Measurements from ENCODE around the gene GMFB.

GMFB gene

DNA sequence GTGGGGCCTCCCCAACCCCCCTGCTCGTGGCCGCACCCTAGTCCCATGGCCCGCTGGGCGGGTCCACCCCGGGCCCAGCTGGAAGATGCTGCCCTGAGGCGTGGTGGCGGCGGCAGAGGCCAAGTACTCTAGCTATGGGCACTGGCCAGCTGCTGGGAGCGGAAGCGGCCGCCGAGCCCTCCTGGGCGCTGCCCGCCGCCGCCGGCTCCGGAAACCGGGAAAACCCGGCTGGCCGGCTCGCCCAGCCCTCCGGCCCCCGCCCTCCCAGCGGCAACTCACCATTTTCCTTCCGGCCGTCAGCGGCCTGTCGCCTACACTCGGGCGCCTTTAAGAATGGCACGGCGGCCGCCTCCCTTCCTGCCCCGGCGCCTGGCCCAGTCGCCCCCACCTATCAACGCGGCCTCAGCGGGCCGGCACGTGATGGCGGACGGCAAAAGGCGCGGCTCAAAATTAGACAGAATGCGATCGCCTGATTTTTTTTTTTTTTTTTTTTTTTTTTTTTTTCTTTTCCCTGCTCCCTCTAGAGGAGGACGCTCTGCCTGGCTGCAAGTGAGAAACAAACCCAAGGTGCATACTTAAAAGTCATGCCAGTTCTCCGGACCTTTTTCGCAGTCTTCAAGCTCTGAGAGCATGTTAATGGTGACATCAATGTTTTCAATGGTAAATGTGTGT is at the start of gene GMFB:
TSS of gene GMFB (minus strand) at position 335 of the 672 bp plus-strand sequence. CDS start at position 282, 53 bp downstream.
- peak; percentile 83 for DNase-seq

DNA sequence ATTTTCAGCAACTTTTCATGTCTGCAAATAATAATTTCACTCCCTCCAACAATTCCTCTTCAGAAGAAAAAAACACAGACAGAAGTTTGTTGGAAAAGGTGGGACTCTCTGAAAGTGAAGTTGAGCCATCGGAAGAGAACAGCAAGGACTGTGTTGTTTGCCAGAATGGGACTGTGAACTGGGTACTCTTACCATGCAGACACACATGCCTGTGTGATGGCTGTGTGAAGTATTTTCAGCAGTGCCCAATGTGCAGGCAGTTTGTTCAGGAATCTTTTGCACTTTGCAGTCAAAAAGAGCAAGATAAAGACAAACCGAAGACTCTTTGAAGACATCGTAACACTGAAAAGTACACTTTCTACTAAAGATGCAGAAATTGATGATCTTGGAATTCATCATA is 49.3 kb upstream of the GMFB start:
- no peak for DNase-seq

DNA sequence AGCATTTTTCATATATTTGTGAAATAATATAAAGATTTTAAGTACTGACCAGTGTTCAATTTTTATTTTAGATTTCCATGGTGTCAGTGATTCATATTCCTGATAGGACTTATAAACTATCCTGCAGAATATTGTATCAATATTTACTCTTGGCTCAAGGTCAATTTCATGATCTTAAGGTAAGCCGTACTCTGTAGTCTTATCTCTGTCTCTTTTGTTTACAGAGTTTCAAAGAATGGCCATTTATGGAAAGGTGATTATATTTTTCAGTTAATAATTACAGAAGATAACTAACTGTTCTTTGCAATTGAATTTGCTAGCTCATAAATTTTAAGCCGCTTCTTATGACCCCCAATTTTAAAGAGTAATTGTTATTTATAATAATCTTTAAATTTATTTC is 48.9 kb upstream of the GMFB start:
- DNase-seq = no peak

DNA sequence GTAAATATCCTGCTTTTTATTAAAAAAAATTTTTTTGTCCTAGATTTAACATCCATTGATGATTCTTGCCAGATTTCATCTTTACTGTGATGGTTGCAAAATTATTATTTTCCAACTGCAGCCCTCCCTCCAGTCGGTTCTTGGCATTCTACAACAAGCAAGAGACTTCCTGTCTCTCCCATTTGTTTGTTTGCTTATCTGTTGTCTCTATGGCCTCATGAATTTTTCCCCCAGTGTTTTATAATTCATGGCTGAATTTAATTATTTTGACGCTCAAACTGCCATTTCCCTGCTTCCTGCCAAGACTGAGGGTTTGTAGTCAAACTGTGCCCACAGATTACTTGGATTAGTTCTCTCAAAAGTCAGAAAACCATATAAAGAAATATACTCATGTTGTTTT is 46.9 kb upstream of the GMFB start:
- no peak for DNase-seq

DNA sequence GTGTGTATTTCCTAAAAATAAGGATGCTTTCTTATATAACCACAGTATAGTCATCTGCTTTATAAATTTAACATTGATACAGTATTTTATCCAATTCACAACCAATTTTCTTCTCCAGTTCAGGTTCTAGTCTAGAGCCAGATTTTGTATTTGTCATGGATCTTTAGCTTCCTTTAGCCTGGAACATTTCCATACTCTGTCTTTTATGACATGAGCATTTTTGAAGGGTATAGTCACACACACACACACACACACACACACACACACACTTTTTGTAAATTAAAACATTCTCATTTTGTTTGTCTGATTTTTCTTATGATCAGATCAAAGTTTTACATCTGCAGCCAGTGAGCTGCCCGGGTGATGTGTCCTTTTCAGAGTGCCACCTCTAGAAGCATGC is 46.3 kb upstream of the GMFB start:
- no peak for DNase-seq

DNA sequence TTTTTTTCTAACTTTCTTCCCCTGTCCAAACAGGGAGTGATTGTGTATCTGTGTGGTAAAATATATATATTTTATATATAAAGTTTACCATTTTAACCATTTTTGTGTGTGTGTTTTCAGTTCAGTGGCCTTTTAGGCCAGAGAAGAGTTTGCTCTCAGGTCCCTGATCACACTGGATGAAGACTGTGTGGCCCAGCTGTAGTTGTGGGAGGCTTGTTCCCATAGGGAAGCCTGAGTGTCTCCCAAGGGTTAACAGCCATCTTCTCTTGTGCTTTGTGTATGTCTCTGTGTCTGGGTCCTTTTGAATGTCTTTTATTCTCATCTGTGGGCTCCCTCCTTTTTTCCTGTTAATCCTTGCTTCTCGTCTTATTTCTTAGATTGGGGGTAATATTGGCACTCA is 44.3 kb upstream of the GMFB start:
- no peak for DNase-seq

DNA sequence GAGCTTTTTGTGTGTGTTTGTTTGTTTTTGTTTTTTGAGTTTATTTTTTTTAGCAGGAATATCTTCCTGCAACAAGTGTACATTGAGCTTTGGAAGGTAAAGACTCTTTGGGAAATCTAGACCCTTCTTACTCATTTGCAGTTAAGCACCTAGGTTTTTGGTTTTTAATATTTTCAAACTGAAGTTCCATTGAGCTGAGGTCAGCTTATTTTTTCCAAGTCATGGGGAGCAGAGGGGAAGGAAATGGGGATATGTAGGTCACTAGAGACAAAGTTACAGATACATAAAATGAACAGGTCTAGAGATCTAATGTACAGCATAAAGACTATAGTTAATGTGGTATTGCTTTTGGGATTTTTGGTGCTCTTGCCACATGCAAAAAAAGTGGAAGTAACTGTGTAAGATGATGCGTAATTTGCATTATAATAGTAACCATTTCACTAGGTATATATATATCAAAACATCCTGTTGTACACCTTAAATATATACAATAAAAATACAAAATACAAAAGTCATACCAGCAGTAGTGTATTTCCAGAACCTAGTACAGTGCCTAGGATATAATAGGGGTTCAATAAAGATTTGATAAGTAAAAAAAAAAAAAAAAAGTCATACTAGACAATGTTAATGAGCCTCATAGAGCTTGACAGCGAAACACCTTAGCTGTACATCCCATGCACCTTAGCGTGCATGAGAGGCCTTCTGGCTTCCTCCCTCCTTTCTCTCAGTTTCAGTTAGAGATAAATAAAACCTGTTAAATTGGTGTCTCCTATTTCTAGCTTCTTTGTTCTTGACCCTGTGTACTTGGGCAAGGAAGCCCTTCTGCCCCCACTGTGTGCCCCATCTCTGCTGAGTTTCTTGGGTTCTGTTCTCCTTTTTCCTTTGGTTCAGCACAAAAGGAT is 43.6 kb upstream of the GMFB start:
- DNase-seq = no peak

DNA sequence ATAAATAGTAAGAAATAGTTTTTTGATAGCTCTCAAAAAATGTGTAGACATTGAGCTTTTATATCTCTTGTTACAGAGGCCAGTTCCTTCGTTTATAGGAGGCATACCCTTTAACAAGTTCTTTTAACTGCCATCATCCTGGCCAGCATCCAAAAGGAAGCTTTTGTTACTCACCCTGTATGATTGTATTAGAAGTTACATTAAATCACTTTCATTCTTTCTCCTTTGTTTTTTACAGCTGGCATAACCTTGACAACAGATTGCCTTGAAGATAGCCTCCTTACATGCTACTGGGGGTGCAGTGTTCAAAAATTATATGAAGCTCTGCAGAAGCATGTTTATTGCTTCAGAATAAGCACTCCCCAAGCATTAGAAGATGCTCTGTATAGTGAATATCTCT is 41.0 kb upstream of the GMFB start:
- no peak for DNase-seq

DNA sequence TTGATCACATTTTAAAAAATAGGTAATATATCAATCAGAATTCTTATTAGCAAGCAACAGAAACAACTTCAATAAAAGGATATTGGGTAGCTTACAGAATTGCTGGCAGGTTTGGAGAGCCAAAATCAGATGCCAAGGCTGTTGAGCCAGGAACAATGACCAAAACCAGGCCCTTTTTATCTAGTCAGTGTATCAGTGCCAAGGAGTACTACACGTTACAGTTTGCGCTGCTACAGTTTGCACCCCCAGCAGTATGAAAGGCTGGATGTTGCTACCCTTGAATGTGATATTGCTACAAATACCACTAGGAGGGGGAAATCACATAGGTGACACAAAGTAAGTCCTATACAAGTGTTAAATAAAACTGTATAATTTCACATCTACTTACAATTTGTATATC is 40.2 kb upstream of the GMFB start:
- DNase-seq = no peak

DNA sequence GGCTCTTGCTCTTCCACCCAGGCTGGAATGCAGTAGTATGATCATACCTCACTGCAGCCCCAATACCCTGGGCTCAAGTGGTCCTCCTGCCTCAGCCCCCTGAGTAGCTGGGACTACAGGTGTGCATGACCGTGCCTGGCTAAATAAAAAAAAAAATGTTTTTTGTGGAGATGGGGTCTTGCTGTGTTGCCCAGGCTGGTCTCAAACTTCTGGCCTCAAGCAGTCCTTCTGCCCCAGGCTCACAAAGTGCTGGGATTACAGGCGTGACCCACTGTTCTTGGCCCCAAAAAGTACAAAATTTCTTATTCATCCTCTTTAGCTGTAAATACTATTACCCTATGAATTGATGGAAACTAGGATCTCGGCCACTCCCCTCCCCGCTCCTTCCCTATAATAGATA is 35.6 kb upstream of the GMFB start:
- no peak for DNase-seq

DNA sequence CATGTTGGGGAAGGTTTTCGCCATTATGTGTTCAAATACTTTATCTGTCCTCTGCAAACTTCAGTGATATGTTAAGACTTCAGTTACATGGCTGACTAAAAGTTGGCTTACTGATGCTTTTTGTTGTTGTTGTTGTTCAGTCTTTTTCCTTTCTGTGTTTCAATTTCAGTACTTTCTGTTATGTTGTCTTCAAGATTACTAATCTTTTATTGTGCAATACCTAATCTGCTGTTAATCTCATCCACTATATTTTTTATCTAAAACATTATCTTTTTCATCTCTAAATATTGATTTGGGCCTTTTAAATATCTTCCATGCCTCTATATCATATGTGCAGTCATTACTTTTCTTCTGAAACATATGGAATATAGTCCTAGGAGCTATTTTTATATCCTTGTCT is 27.9 kb upstream of the GMFB start:
- DNase-seq = no peak

DNA sequence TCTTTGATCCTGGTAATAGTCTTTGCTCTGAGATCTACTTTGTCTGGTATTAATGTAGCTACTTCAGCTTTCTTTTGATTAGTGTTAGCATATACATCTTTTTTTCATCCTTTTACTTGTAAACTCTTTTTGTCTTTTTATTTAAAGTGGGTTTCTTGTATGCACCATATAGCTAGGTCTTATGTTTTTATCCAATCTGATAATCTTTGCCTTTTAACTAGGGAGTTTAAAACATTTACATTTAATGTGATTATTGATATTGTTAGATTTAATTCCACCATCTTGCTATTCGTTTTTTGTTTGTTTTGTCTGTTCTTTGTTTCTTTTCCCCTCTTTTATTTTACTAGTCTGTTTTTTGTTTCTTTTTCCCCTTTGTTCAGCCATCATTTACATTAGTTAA is 26.9 kb upstream of the GMFB start:
- DNase-seq = no peak

DNA sequence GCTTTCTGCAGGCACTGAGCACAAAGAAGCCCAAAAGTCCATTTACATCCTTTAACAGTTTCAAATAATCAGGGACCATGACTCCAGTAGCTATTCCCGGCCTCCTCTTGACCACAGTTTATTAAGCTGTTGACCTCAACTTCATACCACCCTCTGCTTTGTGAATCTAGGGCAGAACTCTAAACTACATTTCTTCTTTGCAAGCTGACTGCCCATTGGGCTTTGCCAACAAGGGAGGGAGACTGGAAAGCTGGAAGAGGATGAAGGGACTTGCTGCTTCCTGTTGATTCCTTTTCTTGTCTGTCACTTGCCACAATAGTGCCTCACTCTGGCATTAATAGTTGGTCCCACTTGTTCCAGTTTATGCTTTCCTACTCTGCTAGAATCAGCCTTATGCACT is 23.6 kb upstream of the GMFB start:
- no peak for DNase-seq

DNA sequence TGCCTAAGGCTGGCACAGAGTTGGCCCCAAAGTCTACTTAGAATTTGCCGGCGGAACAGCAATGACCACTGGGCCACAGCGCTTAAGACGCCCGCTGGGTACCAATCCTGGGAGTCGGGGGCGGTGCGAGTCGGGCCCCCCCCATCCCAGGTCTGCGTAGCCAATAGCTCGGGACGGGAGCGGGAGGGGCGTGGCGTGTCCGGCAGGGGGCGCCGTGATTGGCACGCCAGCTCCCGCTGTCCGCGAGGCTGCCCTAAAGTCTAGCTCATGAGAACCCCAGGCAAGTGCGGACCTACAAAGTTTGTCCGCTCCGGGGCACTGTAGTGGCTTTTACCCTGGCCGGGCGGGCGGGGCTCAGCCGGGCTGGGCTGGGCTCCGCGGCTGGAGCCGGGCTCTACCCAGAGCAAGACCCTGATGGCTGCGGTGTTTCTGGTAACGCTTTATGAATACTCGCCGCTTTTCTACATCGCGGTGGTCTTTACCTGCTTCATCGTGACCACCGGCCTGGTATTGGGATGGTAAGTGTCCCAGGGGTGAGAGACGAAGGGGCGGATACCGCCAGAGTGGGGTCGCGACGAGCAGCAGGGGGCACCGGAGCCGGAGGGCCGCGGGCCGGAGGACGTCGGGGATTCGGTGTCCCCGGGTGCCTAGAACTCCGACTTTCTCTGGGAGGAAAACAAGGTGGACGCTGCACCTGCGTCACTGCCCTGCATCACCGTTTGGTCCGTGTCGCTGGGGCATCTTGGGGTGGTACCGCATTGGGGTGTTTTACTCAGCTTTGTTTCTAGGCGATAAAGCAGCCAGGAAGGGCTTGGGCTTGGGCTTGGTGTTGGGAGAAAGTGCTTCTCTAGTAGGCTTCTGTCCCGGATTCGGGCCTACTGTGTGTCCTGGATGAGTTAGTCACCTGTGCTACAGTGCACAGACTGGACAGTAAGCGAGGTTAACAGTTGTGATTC is 21.0 kb upstream of the GMFB start, which contains the start of gene CGRRF1:
TSS of gene CGRRF1 (plus strand) at position 361 of the 956 bp plus-strand sequence. CDS start at position 415, 54 bp downstream.
- peak; percentile 98 for DNase-seq

DNA sequence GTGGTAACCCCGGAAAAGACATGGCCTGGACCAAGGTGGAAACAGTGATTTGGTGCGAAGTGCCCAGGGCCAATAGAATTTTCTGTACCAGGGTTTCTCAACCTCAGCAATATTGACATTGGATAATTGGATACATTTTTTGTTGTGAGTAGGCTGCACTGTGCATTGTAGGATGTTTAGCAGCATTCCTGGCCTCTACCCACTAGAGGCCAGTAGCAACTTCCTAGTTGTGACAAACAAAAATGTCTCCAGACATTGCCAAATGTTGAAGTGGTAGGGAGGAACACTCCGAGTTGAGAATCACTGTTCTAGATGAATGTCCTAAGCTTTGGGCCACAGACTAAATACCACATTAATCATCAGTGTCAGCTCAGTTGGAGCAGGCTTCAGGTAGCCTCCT is 14.7 kb upstream of the GMFB start:
- DNase-seq = no peak

DNA sequence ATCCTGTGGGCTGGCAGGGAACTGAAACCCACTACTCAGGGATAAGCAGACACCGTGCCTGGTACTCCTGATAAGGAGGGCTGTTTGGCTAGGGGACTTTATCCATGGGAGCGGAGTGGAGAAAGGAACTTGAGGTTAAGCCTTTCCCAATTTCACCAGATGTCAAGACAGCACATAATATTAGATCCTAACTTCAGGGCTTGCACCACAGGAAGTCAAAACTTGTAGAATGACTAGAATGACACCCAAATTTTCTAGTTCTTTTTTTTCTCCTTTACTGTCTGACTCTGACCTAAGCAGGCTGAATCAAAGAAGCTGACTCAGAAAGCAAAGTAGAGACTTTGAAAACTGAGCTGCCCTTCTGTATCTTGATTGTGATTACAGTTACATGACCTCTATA is 13.8 kb upstream of the GMFB start:
- DNase-seq = no peak

DNA sequence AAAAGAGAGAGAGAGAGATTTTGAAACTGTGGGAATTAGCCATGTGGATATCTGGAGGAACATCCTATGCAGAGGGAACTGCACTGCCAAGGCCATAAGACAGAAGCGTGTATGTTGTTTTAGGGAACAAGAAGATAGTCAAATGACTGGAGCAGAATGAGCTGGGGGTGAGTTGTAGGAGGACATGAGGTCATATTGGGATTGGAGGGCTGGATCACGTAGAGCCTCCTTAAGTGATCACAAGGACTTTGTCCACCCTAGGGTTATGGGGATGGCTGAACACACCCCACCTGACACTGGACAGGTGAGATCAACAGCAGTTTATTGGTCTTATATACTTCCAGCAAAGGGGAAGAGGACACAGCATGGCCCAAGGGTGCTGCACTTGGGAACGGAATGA is 12.7 kb upstream of the GMFB start:
- DNase-seq = no peak

DNA sequence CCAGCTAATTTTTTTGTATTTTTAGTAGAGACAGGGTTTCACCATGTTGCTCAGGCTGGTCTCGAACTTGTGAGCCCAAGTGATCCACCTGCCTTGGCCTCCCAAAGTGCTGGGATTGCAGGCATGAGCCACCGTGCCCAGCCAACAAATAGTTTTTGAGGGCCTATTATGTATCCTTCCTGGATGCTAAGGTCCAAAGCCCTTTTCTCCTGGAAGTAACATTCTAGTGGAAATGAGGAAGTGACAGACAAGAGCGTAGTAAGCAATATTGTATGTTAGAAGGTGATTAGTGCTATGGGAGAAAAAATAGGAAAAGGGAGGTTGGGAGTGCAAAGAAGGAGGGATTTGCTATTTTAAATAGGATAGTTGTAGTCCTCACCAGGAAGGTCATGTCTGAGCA is 12.0 kb upstream of the GMFB start:
- no peak for DNase-seq

DNA sequence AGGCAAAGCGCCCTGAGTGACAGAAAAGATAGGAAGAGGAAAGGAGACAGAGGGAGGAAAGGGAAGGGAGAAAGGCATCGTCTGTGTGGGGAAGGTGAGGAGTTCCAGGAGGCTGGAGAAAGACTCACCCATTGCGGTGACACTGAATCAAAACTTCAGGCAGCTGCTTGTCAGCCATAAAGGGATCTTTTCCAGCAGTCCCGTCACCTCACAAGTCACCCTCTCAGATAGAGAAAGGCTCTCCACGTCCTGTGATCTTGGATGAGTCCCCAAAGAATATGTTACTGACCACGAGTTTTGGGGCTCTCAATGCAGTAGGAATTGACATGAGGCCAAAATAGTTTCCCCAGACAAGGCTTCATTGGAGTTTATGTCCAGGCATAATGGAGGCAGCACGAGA is 9.8 kb upstream of the GMFB start:
- no peak for DNase-seq

DNA sequence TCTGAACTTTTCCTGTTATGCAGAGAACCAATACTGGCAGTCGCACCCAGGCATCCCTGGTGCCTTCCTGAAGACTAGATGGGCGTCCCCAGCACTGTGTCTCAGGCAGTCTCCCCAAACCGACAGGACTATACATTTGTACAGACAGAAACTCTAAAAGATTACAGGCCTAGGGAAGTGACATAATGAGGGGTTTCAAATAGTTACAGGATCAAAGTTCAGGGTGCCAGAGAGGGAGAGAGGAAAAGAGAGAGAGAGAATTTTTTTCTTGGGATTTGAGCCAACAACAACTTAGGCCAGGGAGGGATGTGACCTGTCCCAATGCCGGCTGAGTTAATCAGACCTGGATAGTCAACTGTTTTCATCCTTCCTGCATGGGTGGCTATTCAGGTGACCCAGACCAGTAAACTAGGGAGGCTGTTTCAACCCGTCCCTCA is 9.3 kb upstream of the GMFB start:
- no peak for DNase-seq

DNA sequence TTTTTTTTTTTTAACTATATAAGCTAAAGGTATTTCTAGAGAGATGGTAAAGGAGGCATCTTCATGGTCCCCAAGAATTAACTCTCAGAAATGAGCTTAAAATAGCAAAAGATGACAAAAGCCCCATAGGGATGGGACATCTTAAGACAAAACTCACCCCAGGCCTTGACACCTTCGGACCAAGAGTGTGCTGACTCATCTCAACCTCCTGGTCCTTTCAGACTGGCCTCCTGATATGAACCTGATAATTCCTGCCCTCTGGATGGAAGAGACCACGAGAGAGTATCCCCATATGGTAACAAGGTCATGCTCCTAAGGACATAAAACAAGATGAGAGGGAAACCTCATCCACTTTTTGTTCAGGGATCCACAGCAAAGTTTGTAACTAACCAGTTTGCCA is 8.4 kb upstream of the GMFB start:
- DNase-seq = no peak

DNA sequence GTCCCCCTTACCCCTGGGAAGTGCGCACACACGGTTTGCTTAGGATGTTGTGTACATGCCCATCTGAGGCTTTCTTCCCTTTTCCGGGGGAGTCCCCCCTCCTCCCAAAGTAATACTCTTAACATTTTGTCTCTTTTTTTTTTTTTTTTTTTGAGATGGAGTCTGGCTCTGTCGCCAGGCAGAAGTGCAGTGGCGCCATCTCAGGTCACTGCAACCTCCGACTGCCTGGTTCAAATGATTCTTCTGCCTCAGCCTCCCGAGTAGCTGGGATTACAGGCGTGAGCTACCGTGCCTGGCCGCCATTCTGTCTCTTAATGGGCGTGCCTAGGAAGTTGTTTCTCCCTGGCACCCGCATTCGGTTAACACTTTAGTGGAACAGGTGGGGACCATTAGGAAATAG is 4.5 kb upstream of the GMFB start:
- DNase-seq = no peak
